Stomach (tissue), 9 donors: ENCODE data around the gene RHOBTB1. TPM values are rescaled to one million over a fixed set of nuclear protein-coding genes. Genes with fewer than 3 reads are reported as not detected.
"Not testable (repeated sequence)": the region's sequence is repeated elsewhere in the genome, so short reads cannot be mapped to it uniquely, and the experiment has no call there.

Experiments used
- DNase-seq, 2 donors: peaks; one replicate each; pipeline versions ENCODE4 v3.0.0 to v3.0.0-alpha.2; 2013 to 2019
- H3K27ac ChIP-seq, 5 donors: fragments of 200-600 bp in 4 of 5; sonication (generic) in 4 of 5; one replicate each; pipeline ENCODE4 v1.5.1; 2013 to 2019; ENCODE audit warnings: mild to moderate bottlenecking in 1 of 5, moderate library complexity in 1 of 5
- H3K27me3 ChIP-seq, 3 donors: fragments of 200-600 bp; sonication (generic); one replicate each; pipeline ENCODE4 v1.5.1; 2017 to 2019; ENCODE audit warnings: mixed run types in 1 of 3
- H3K36me3 ChIP-seq, 4 donors: fragments of 200-600 bp; sonication (generic); 1 replicate in 3 of 4; 2 replicates in 1 of 4; pipeline ENCODE4 v1.5.1; 2016 to 2019
- H3K4me1 ChIP-seq, 4 donors: fragments of 200-600 bp; sonication (generic); one replicate each; pipeline ENCODE4 v1.5.1; 2016 to 2019
- H3K4me3 ChIP-seq, 4 donors: fragments of 200-600 bp; sonication (generic) in 3 of 4; one replicate each; pipeline ENCODE4 v1.5.1; 2016 to 2019; ENCODE audit warnings: mild to moderate bottlenecking in 1 of 4
- H3K9me3 ChIP-seq, 4 donors: fragments of 200-600 bp; sonication (generic); one replicate each; pipeline ENCODE4 v1.5.1; 2016 to 2019
- CTCF ChIP-seq, 7 experiments: fragments of 450-650 bp in 4 of 7; fragments of 200-600 bp in 3 of 7; sonication (generic) in 3 of 7; IDR thresholded peaks; one replicate each; pipeline ENCODE4 v1.5.1; 2016 to 2019; ENCODE audit warnings: antibody characterized with exemption in 7 of 7, control low read depth in 2 of 7, mild to moderate bottlenecking in 1 of 7
- EP300 ChIP-seq: sonication (generic); formaldehyde crosslinking; IDR thresholded peaks from one replicate; pipeline ENCODE4 v1.6.1; 2017; ENCODE audit warnings: antibody characterized with exemption
- POLR2A ChIP-seq, 4 donors: fragments of 450-650 bp; IDR thresholded peaks; one replicate each; pipeline ENCODE4 v1.6.1; 2016; ENCODE audit warnings: antibody characterized with exemption in 4 of 4, control low read depth in 2 of 4, mild to moderate bottlenecking in 1 of 4, moderate library complexity in 1 of 4
- POLR2AphosphoS5 ChIP-seq, 3 donors: sonication (generic); formaldehyde crosslinking; IDR thresholded peaks; one replicate each; pipeline ENCODE4 v1.6.1; 2016; ENCODE audit warnings: antibody characterized with exemption in 3 of 3
- WGBS, 5 donors: extraction: QIAGEN DNeasy Blood & Tissue Kit in 3 of 5; methylation state at CpG; one replicate each; pipeline versions ENCODE4 v1.1.5 to v1.1.7; 2013 to 2018; 5-methylcytosine and 5-hydroxymethylcytosine counted together
- intact Hi-C: fragments of 100-400 bp; cut with DNase I; formaldehyde crosslinking; loops from one replicate; pipeline ENCODE4 v1.15.1; 2023; ENCODE audit warnings: low total_unique reads
- polyA plus RNA-seq, 3 donors: library from polyadenylated mRNA; stranded (reverse); fragments of 200-250 nt; gene quantifications; one replicate each; pipeline ENCODE4 v1.2.3, GENCODE V29; 2013
- total RNA-seq, 5 donors: library from RNA; depleted of rRNA; stranded (reverse); fragments of >200 nt; gene quantifications; one replicate each; pipeline versions ENCODE4 v1.1.0 to v1.2.3, GENCODE V29; 2014 to 2016
- donor health status: healthy with polysubstance abuse.
- donor health status: Bipolar disorder and iron deficiency.
- donor health status: healthy.

The RHOBTB1 gene
- total and polyA plus RNA-seq, 8 donors: 2.3 to 302 (median 21.9) TPM

GRCh38 chr10:60908896-60909295, 35.1 kb downstream of the RHOBTB1 start:
- Histone ChIP-seq H3K4me1 (peaks cover 12 to 78% (median 42%) of the 10 kb centered on the region in 4 donors), H3K27ac (peak overlapping the region in 3 of 5 donors; percentile 11 to 74 (median 55)), H3K27me3 (no peaks in the 10 kb centered on the region), H3K9me3 (peaks cover 0 to 6% (median 3%) of the 10 kb centered on the region in 4 donors), H3K36me3 (peaks cover 0 to 28% (median 20%) of the 10 kb centered on the region in 4 donors), H3K4me3 (no peak overlapping the region)
- intact Hi-C loops: loop anchor here (10.0 kb wide), 1 partner anchor 46 kb away; no protein-coding TSS in a partner anchor
- 71 to 86% (median 79%) methylated on average over 6 of the region's 6 CpGs for WGBS, 5 donors
- DNase-seq: no peak
- no peak for TF ChIP-seq POLR2A (IDR thresholded peaks at IDR 0.05)

GRCh38 chr10:60908031-60908430, 36.0 kb downstream of the RHOBTB1 start:
- Histone ChIP-seq H3K9me3 (peaks cover 0 to 6% (median 3%) of the 10 kb centered on the region in 4 donors), H3K4me3 (no peak overlapping the region), H3K27me3 (no peaks in the 10 kb centered on the region), H3K27ac (peak overlapping the region in 2 of 5 donors; percentile 55 to 74), H3K36me3 (peaks cover 0 to 33% (median 21%) of the 10 kb centered on the region in 4 donors), H3K4me1 (peaks cover 12 to 69% (median 38%) of the 10 kb centered on the region in 4 donors)
- 74 to 92% (median 87%) methylated on average over 2 of the region's 2 CpGs for WGBS, 5 donors
- DNase-seq: peak in 1 of 2 donors; percentile 64
- TF ChIP-seq POLR2A (IDR thresholded peaks at IDR 0.05) (no peak), EP300 (no peak), CTCF (IDR thresholded peaks at IDR 0.05) (no peak), POLR2AphosphoS5 (IDR thresholded peaks at IDR 0.05) (no peak)
- intact Hi-C loops: loop anchor here (10.0 kb wide), 1 partner anchor 47 kb away; no protein-coding TSS in a partner anchor

- H3K4me1 ChIP-seq: peaks cover 12 to 64% (median 34%) of the 10 kb centered on the region in 4 donors
- 87 to 96% (median 94%) methylated on average over 3 of the region's 3 CpGs for WGBS, 5 donors
- TF ChIP-seq EP300 (no peak), CTCF (IDR thresholded peaks at IDR 0.05) (no peak), POLR2A (IDR thresholded peaks at IDR 0.05) (no peak), POLR2AphosphoS5 (IDR thresholded peaks at IDR 0.05) (no peak)
- intact Hi-C loops: loop anchor here (10.0 kb wide), 1 partner anchor 48 kb away; no protein-coding TSS in a partner anchor
- peak overlapping the region in 3 of 5 donors; percentile 31 to 38 (median 34) for H3K27ac ChIP-seq
- no peaks in the 10 kb centered on the region for H3K27me3 ChIP-seq
- peak in 1 of 2 donors; percentile 63 for DNase-seq
- H3K9me3 ChIP-seq: peaks cover 0 to 6% (median 3%) of the 10 kb centered on the region in 4 donors
- no peak overlapping the region for H3K4me3 ChIP-seq
- H3K36me3 ChIP-seq: peaks cover 0 to 36% (median 21%) of the 10 kb centered on the region in 4 donors
Measured at GRCh38 chr10:60907236-60907635, 36.7 kb downstream of the RHOBTB1 start.

GRCh38 chr10:60906825-60907224, 37.2 kb downstream of the RHOBTB1 start:
- Histone ChIP-seq H3K27ac (peak overlapping the region in 3 of 5 donors; percentile 31 to 38 (median 34)), H3K36me3 (peaks cover 0 to 36% (median 21%) of the 10 kb centered on the region in 4 donors), H3K4me1 (peaks cover 12 to 64% (median 35%) of the 10 kb centered on the region in 4 donors)
- not testable (repeated sequence) for H3K9me3 ChIP-seq, H3K27me3 ChIP-seq, H3K4me3 ChIP-seq, DNase-seq
- intact Hi-C loops: loop anchor here (10.0 kb wide), 1 partner anchor 48 kb away; no protein-coding TSS in a partner anchor
- 93 to 97% (median 95%) methylated on average over 6 of the region's 6 CpGs for WGBS, 5 donors

- WGBS, 5 donors: 57 to 85% (median 83%) methylated on average over 2 of the region's 2 CpGs
- peaks cover 0 to 6% (median 3%) of the 10 kb centered on the region in 4 donors for H3K9me3 ChIP-seq
- H3K27ac ChIP-seq: peak overlapping the region in 3 of 5 donors; percentile 31 to 57 (median 38)
- H3K4me3 ChIP-seq: no peak overlapping the region
- peaks cover 12 to 66% (median 35%) of the 10 kb centered on the region in 4 donors for H3K4me1 ChIP-seq
- DNase-seq: no peak
- H3K27me3 ChIP-seq: no peaks in the 10 kb centered on the region
- intact Hi-C loops: loop anchor here (10.0 kb wide), 1 partner anchor 48 kb away; no protein-coding TSS in a partner anchor
- H3K36me3 ChIP-seq: peaks cover 0 to 36% (median 21%) of the 10 kb centered on the region in 4 donors
- TF ChIP-seq EP300: no peak
- TF ChIP-seq POLR2A (IDR thresholded peaks at IDR 0.05): no peak
- TF ChIP-seq CTCF (IDR thresholded peaks at IDR 0.05): no peak
- TF ChIP-seq POLR2AphosphoS5 (IDR thresholded peaks at IDR 0.05): no peak
Measured at GRCh38 chr10:60906411-60906810, 37.6 kb downstream of the RHOBTB1 start.
